Endodermal cell (in vitro differentiated cells): ENCODE data around the gene NFE2L2. TPM values are rescaled to one million over a fixed set of nuclear protein-coding genes. Genes with fewer than 3 reads are reported as not detected.

Experiments
- DNase-seq: peaks from one replicate; pipeline ENCODE4 v3.0.0-alpha.2; 2017
- H3K27ac ChIP-seq: 2 replicates; pipeline ENCODE4 v1.5.1; 2013; ENCODE audit warnings: mild to moderate bottlenecking, low read depth, low read length, moderate library complexity
- H3K27me3 ChIP-seq: 2 replicates; pipeline ENCODE4 v1.6.1; 2013; ENCODE audit warnings: mild to moderate bottlenecking, low read length, moderate library complexity; ENCODE audit not compliant: insufficient read depth, control insufficient read depth, poor library complexity, severe bottlenecking
- H3K36me3 ChIP-seq: 2 replicates; pipeline ENCODE4 v1.7.0; 2013; ENCODE audit warnings: mild to moderate bottlenecking, low read length, moderate library complexity; ENCODE audit not compliant: control insufficient read depth, insufficient read depth
- H3K4me1 ChIP-seq: one replicate; pipeline ENCODE4 v1.7.0; 2013; ENCODE audit warnings: low read length; ENCODE audit not compliant: control insufficient read depth, insufficient read depth
- H3K4me3 ChIP-seq: 2 replicates; pipeline ENCODE4 v1.5.1; 2013; ENCODE audit warnings: mild to moderate bottlenecking, low read length, moderate library complexity
- H3K9ac ChIP-seq: 2 replicates; pipeline ENCODE4 v1.6.1; 2013; ENCODE audit warnings: mild to moderate bottlenecking, low read length, moderate library complexity; ENCODE audit not compliant: poor library complexity, severe bottlenecking; ENCODE audit errors: extremely low read depth
- H3K9me3 ChIP-seq: 2 replicates; pipeline ENCODE4 v1.6.1; 2013; ENCODE audit warnings: mild to moderate bottlenecking, low read length, moderate library complexity; ENCODE audit not compliant: control insufficient read depth
- H3K27ac Mint-ChIP-seq: 2 replicates; pipeline ENCODE4 v1.8.0; 2020; ENCODE audit warnings: mixed read lengths
- H3K27me3 Mint-ChIP-seq: 2 replicates; pipeline ENCODE4 v1.8.0; 2021; ENCODE audit warnings: mild to moderate bottlenecking, mixed read lengths; ENCODE audit not compliant: insufficient read depth
- H3K36me3 Mint-ChIP-seq: 2 replicates; pipeline ENCODE4 v1.8.0; 2020; ENCODE audit warnings: low read depth, mixed read lengths
- H3K4me1 Mint-ChIP-seq: 2 replicates; pipeline ENCODE4 v1.8.0; 2020; ENCODE audit warnings: mixed read lengths
- H3K4me3 Mint-ChIP-seq: 2 replicates; pipeline ENCODE4 v1.8.0; 2020; ENCODE audit warnings: mild to moderate bottlenecking, moderate library complexity, mixed read lengths
- H3K9me3 Mint-ChIP-seq: 2 replicates; pipeline ENCODE4 v1.8.0; 2020; ENCODE audit warnings: mild to moderate bottlenecking, mixed read lengths
- WGBS, 2 experiments: methylation state at CpG; one replicate each; pipeline versions ENCODE4 v1.1.5 to v1.1.7; 2013; ENCODE audit warnings: missing lambda C conversion rate in 2 of 2, mixed read lengths in 1 of 2; ENCODE audit not compliant: insufficient coverage in 1 of 2, insufficient read length in 1 of 2; 5-methylcytosine and 5-hydroxymethylcytosine counted together
- total RNA-seq, 2 donors: library from RNA; stranded (reverse); fragmentation: NEBNext Ultra II Directional in 1 of 2; extraction: Animal tissue kit (Norgen Biotek cat#: 25700) in 1 of 2; gene quantifications; 2 replicates in 1 of 2; 3 replicates in 1 of 2; pipeline ENCODE4 v1.2.1, GENCODE V29; 2021
- TF ChIP-seq, protein P1 (sequence below): fragments of 200-600 bp; sonication (generic); conservative IDR thresholded peaks from 2 replicates; pipeline ENCODE4 v1.5.0; 2021; ENCODE audit warnings: antibody characterized with exemption, mild to moderate bottlenecking

NFE2L2 gene
- total RNA-seq, 2 donors from 2014 or later: 59.0 to 59.1 TPM

DNA sequence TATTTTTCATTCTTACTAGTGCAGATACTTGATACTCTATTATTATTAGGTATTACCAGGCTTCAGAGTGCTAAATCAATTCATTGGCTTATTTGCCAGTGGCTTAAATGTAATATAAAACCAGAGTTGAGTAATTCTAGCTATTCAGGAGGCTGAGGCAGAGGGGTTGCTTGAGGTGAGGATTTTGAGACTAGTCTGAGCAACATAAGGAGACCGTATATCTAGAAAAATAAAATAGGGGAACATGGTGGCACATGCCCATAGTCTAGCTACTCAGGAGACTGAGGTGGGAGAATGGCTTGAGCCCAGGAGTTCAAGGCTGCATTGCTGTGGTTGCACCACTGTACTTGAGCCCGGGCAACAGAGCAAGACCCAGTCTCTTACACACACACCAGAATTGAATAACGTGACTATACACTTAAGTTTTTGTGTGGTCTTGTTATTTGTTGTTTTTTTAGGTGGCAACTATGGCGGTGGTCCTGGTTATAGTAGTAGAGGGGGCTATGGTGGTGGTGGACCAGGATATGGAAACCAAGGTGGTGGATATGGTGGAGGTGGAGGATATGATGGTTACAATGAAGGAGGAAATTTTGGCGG lies 47.2 kb downstream of the NFE2L2 start:
- Histone ChIP-seq H3K9me3 (no peaks in the 10 kb centered on the region), H3K36me3 (peaks cover 85% of the 10 kb centered on the region), H3K27me3 (no peaks in the 10 kb centered on the region), H3K4me3 (peak overlapping the region; percentile 41), H3K9ac (no peak overlapping the region), H3K27ac (no peak overlapping the region), H3K4me1 (no peaks in the 10 kb centered on the region)
- Mint-ChIP-seq H3K9me3 (no peaks in the 10 kb centered on the region), H3K27me3 (no peaks in the 10 kb centered on the region), H3K27ac (peak overlapping the region; percentile 79), H3K4me3 (no peak overlapping the region), H3K36me3 (peaks cover 76% of the 10 kb centered on the region), H3K4me1 (peaks cover 25% of the 10 kb centered on the region)
- no peak for DNase-seq
- 97 to 100% methylated on average over 3 to 5 of the region's 5 CpGs for WGBS, 2 experiments
- TF ChIP-seq, protein P1, sequence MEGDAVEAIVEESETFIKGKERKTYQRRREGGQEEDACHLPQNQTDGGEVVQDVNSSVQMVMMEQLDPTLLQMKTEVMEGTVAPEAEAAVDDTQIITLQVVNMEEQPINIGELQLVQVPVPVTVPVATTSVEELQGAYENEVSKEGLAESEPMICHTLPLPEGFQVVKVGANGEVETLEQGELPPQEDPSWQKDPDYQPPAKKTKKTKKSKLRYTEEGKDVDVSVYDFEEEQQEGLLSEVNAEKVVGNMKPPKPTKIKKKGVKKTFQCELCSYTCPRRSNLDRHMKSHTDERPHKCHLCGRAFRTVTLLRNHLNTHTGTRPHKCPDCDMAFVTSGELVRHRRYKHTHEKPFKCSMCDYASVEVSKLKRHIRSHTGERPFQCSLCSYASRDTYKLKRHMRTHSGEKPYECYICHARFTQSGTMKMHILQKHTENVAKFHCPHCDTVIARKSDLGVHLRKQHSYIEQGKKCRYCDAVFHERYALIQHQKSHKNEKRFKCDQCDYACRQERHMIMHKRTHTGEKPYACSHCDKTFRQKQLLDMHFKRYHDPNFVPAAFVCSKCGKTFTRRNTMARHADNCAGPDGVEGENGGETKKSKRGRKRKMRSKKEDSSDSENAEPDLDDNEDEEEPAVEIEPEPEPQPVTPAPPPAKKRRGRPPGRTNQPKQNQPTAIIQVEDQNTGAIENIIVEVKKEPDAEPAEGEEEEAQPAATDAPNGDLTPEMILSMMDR: no peak

DNA sequence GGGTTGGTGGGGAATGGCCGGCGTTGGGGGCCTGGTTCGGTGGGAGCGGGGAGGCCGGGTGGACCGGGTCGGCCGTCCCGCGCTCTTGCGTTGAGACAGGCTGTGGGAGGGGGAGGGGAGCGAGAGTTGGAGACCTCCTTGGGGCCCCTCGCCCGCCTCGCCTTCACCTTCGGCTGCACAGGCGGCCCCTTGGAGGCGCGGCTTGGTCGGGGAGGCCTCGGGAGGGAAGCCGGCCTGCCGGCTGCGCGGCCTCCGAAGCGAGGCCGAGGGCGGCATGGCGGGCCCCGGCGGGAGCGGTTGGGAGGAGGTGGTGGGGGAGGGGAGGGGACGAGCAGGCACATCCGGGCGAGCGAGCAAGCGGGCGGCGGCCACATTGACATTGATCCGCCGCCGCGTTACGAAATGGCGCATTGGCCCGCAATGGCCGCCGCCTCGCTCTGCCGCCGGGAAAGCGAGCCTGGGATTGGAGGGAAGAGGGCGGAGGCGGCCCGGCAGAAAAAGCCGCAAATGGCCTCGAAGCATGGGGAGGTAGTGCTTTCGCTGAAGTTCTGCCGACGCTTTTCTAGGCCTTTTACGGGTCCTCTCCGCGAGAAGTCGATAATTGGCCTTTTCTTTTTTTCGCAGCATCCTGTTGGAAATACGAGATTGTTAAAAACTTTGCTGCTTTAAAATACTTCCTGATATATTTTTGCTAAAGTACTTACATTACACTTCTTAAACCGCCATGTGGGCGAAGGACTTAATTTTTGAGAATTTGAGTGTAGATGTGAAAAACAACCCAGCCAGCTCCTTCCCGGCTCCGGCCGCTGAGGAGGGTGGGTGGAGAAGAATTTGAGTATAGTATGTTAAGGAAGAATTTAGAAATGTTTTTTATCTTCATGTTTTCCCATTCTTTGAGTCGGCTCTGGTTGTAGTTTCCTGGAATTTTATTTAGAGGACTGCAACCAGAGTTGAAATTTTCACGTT lies 51.4 kb downstream of the NFE2L2 start:
- Mint-ChIP-seq H3K9me3 (no peaks in the 10 kb centered on the region), H3K4me3 (peak overlapping the region; percentile 91), H3K27me3 (no peaks in the 10 kb centered on the region), H3K36me3 (peaks cover 46% of the 10 kb centered on the region), H3K4me1 (peaks cover 29% of the 10 kb centered on the region), H3K27ac (peak overlapping the region; percentile 98)
- peak overlapping the region; percentile 98 for H3K27ac ChIP-seq
- H3K9ac ChIP-seq: peak overlapping the region; percentile 99
- peak overlapping the region; percentile 99 for H3K4me3 ChIP-seq
- H3K4me1 ChIP-seq: peaks cover 4% of the 10 kb centered on the region
- TF ChIP-seq, protein P1: no peak
- peaks cover 46% of the 10 kb centered on the region for H3K36me3 ChIP-seq
- H3K27me3 ChIP-seq: no peaks in the 10 kb centered on the region
- H3K9me3 ChIP-seq: no peaks in the 10 kb centered on the region
- peak; percentile 95 for DNase-seq
- 0 to 2% methylated on average over 28 to 73 of the region's 74 CpGs for WGBS, 2 experiments

DNA sequence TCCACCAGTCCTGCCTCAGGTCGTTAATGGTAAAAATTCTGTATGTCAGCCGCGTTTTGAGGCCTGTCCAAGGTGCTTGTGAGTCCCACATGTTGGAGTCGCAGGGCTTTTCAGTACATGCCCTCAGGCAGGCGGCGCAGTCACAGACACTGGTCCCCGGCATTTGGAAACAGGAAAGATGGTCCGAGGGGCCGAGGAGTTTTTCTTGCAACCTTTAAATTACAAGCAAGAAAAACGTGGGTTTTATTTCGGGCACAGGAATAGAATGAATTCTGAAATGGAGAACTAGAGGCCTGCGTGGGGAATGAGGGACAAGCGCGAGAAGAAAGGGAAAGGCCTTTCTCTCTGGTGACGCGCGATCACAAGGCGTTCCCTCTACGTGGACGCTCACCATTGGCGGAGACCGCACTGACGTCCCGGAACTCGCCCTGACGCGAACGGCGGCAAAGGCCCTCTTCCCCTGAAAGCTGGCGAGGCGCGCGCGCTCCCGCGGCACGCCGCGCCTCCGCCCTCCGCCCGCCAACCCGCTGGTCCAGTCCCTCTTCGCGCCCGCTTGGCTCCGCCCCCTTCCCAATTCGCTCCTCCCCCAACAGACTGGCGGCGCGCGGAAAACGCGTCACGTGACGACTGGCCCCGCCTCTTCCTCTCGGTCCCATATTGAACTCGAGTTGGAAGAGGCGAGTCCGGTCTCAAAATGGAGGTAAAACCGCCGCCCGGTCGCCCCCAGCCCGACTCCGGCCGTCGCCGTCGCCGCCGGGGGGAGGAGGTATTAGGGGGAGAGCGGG lies 52.2 kb downstream of the NFE2L2 start, which contains the start of gene HNRNPA3:
Gene HNRNPA3 (plus strand): TSS at position 689 of the 785 bp plus-strand sequence. CDS start 6 bp downstream, at position 695.
- no peaks in the 10 kb centered on the region for H3K9me3 ChIP-seq
- H3K36me3 Mint-ChIP-seq: peaks cover 38% of the 10 kb centered on the region
- H3K27ac Mint-ChIP-seq: peak within 1 kb of the TSS; percentile 100
- WGBS, 2 experiments: 0% methylated on average over 27 to 74 of the region's 74 CpGs
- peak; percentile 100 for DNase-seq
- H3K27me3 ChIP-seq: no peaks in the 10 kb centered on the region
- peaks cover 4% of the 10 kb centered on the region for H3K27me3 Mint-ChIP-seq
- H3K4me3 Mint-ChIP-seq: peak within 1 kb of the TSS; percentile 91
- H3K36me3 ChIP-seq: peaks cover 37% of the 10 kb centered on the region
- peaks cover 4% of the 10 kb centered on the region for H3K4me1 ChIP-seq
- peak within 1 kb of the TSS; percentile 99 for H3K4me3 ChIP-seq
- peak within 1 kb of the TSS; percentile 99 for H3K9ac ChIP-seq
- H3K9me3 Mint-ChIP-seq: no peaks in the 10 kb centered on the region
- TF ChIP-seq, protein P1: peak; percentile 43
- peaks cover 31% of the 10 kb centered on the region for H3K4me1 Mint-ChIP-seq
- H3K27ac ChIP-seq: peak within 1 kb of the TSS; percentile 98
